ENCODE results near the gene VAPA.
A peak's percentile ranks its signal among the peaks of the same experiment; 100 is the strongest.

Gene VAPA

GRCh38 chr18:9913526-9914333, at the start of gene VAPA:
VAPA (plus strand) TSS chr18:9914016; CDS start chr18:9914257, 241 bp downstream.
- peak; percentile 98 for DNase-seq

GRCh38 chr18:9865764-9866490, 47.9 kb upstream of the VAPA start:
- DNase-seq: no peak

GRCh38 chr18:9866627-9867026, 47.2 kb upstream of the VAPA start:
- no peak for DNase-seq

- DNase-seq: no peak
These were observed 46.7 kb upstream of the VAPA start for GRCh38 chr18:9867071-9867594.

GRCh38 chr18:9868857-9869714, 44.7 kb upstream of the VAPA start:
- DNase-seq: peak; percentile 70

GRCh38 chr18:9869715-9870430, 43.9 kb upstream of the VAPA start:
- DNase-seq: peak; percentile 90

- no peak for DNase-seq
These were observed 43.3 kb upstream of the VAPA start for GRCh38 chr18:9870431-9871008.

GRCh38 chr18:9871244-9871746, 42.5 kb upstream of the VAPA start:
- DNase-seq: no peak

GRCh38 chr18:9872823-9873222, 41.0 kb upstream of the VAPA start:
- no peak for DNase-seq

- no peak for DNase-seq
These were observed 39.1 kb upstream of the VAPA start for GRCh38 chr18:9874728-9875127.

GRCh38 chr18:9876212-9876866, 37.5 kb upstream of the VAPA start:
- no peak for DNase-seq

- peak; percentile 96 for DNase-seq
These were observed 36.8 kb upstream of the VAPA start for GRCh38 chr18:9876867-9877654.

- no peak for DNase-seq
These were observed 36.2 kb upstream of the VAPA start for GRCh38 chr18:9877655-9878014.

- no peak for DNase-seq
These were observed 35.7 kb upstream of the VAPA start for GRCh38 chr18:9878095-9878494.

GRCh38 chr18:9878783-9879242, 35.0 kb upstream of the VAPA start:
- no peak for DNase-seq

GRCh38 chr18:9884090-9884489, 29.7 kb upstream of the VAPA start:
- DNase-seq: no peak

- DNase-seq: no peak
These were observed 29.2 kb upstream of the VAPA start for GRCh38 chr18:9884532-9885140.

- DNase-seq: peak; percentile 80
These were observed 28.4 kb upstream of the VAPA start, which contains the start of gene TXNDC2 for GRCh38 chr18:9885170-9886004. TXNDC2 (plus strand) TSS chr18:9885973; CDS start chr18:9886681, 708 bp downstream.

GRCh38 chr18:9886005-9886348, 27.8 kb upstream of the VAPA start:
- no peak for DNase-seq
